ENCODE data around the gene USP53. TPM values are rescaled to one million over a fixed set of nuclear protein-coding genes. Genes with fewer than 3 reads are reported as not detected.

Gene USP53
- total RNA-seq, 5 donors from 2014 or later (not counting 1 experiment from before 2014, with no cell fraction given): 17.3 to 26.4 (median 21.2) TPM

- Histone ChIP-seq H3K36me3 (ENCODE audit: control insufficient read depth in 2 of 2, extremely low read depth in 1 of 2, insufficient read depth in 1 of 2, low read length in 1 of 2) (no peaks in the 10 kb centered on the region), H3K4me3 (ENCODE audit: control insufficient read depth in 1 of 2, extremely low read depth in 1 of 2, low read length in 1 of 2) (no peak overlapping the region), H3K9me3 (no peaks in the 10 kb centered on the region), H3K4me1 (ENCODE audit: control insufficient read depth in 1 of 2, extremely low read depth in 1 of 2, insufficient read depth in 2 of 2, low read length in 2 of 2) (no peaks in the 10 kb centered on the region), H3K27ac (ENCODE audit: low read length) (no peak overlapping the region), H3K27me3 (replicated peaks in 1 of 2; ENCODE audit: control insufficient read depth in 2 of 2, extremely low read depth in 1 of 2, insufficient read depth in 2 of 2, low read length in 1 of 2) (no peaks in the 10 kb centered on the region)
- no peak overlapping the region for H3K4me3 Mint-ChIP-seq
- no peak for ATAC-seq (replicated peaks in 1 of 4)
- no peaks in the 10 kb centered on the region for H3K9me3 Mint-ChIP-seq
- ChIA-PET CTCF (interaction anchor here in 1 of 2 donors (0.7 kb wide), 1 partner anchor 26 kb away, joined by 3 read pairs; no protein-coding TSS in a partner anchor), POLR2A (no interaction called here)
- WGBS (ENCODE audit: insufficient coverage): 60% methylated on average over 1 of the region's 1 CpG
- no peaks in the 10 kb centered on the region for H3K36me3 Mint-ChIP-seq
- DNase-seq: no peak
- peaks cover 10 to 18% (median 16%) of the 10 kb centered on the region in 3 donors for H3K4me1 Mint-ChIP-seq
- no peak overlapping the region for H3K27ac Mint-ChIP-seq
- H3K27me3 Mint-ChIP-seq: peaks cover 4 to 5% of the 10 kb centered on the region in 2 donors
Observed at GRCh38 chr4:119206178-119206577, 6.3 kb upstream of the USP53 start.

GRCh38 chr4:119207051-119207450 lies 5.5 kb upstream of the USP53 start:
- H3K36me3 ChIP-seq (ENCODE audit: control insufficient read depth in 2 of 2, extremely low read depth in 1 of 2, insufficient read depth in 1 of 2, low read length in 1 of 2): no peaks in the 10 kb centered on the region
- POLR2A ChIA-PET: no interaction called here
- DNase-seq (no peak), ATAC-seq (replicated peaks in 1 of 4) (no peak)
- H3K4me3 ChIP-seq (ENCODE audit: control insufficient read depth in 1 of 2, extremely low read depth in 1 of 2, low read length in 1 of 2): no peak overlapping the region
- H3K27me3 ChIP-seq (replicated peaks in 1 of 2; ENCODE audit: control insufficient read depth in 2 of 2, extremely low read depth in 1 of 2, insufficient read depth in 2 of 2, low read length in 1 of 2): no peaks in the 10 kb centered on the region
- CTCF ChIA-PET: interaction anchor here in 1 of 2 donors (1.0 kb wide), 1 partner anchor 165 kb away, joined by 3 read pairs; no protein-coding TSS in a partner anchor
- H3K27ac ChIP-seq (ENCODE audit: low read length): no peak overlapping the region
- H3K36me3 Mint-ChIP-seq: no peaks in the 10 kb centered on the region
- H3K4me3 Mint-ChIP-seq: no peak overlapping the region
- peaks cover 18 to 25% (median 24%) of the 10 kb centered on the region in 3 donors for H3K4me1 Mint-ChIP-seq
- no CpG with 5 or more reads among the region's 1 CpG for WGBS (ENCODE audit: insufficient coverage)
- H3K9me3 Mint-ChIP-seq: no peaks in the 10 kb centered on the region
- H3K4me1 ChIP-seq (ENCODE audit: control insufficient read depth in 1 of 2, extremely low read depth in 1 of 2, insufficient read depth in 2 of 2, low read length in 2 of 2): peaks cover 0 to 3% of the 10 kb centered on the region in 2 experiments
- H3K9me3 ChIP-seq: no peaks in the 10 kb centered on the region
- H3K27me3 Mint-ChIP-seq: peaks cover under 1% of the 10 kb centered on the region in 2 donors
- H3K27ac Mint-ChIP-seq: no peak overlapping the region

- Histone ChIP-seq H3K9me3 (no peaks in the 10 kb centered on the region), H3K27me3 (replicated peaks in 1 of 2; ENCODE audit: control insufficient read depth in 2 of 2, extremely low read depth in 1 of 2, insufficient read depth in 2 of 2, low read length in 1 of 2) (no peaks in the 10 kb centered on the region), H3K4me3 (ENCODE audit: control insufficient read depth in 1 of 2, extremely low read depth in 1 of 2, low read length in 1 of 2) (no peak overlapping the region), H3K27ac (ENCODE audit: low read length) (no peak overlapping the region), H3K36me3 (ENCODE audit: control insufficient read depth in 2 of 2, extremely low read depth in 1 of 2, insufficient read depth in 1 of 2, low read length in 1 of 2) (no peaks in the 10 kb centered on the region), H3K4me1 (ENCODE audit: control insufficient read depth in 1 of 2, extremely low read depth in 1 of 2, insufficient read depth in 2 of 2, low read length in 2 of 2) (peaks cover 3 to 8% of the 10 kb centered on the region in 2 experiments)
- Mint-ChIP-seq H3K36me3 (no peaks in the 10 kb centered on the region), H3K4me1 (peaks cover 32 to 33% (median 32%) of the 10 kb centered on the region in 3 donors), H3K9me3 (no peaks in the 10 kb centered on the region), H3K4me3 (no peak overlapping the region), H3K27ac (peak overlapping the region in 1 of 2 donors; percentile 4), H3K27me3 (no peaks in the 10 kb centered on the region)
- no peak for ATAC-seq (replicated peaks in 1 of 4)
- no peak for DNase-seq
- CTCF ChIA-PET: interaction anchor here in 1 of 2 donors (0.6 kb wide), 1 partner anchor 42 kb away, joined by 3 read pairs; no protein-coding TSS in a partner anchor
- POLR2A ChIA-PET: interaction anchor here in 1 of 2 donors (0.6 kb wide), 1 partner anchor 197 kb away, joined by 3 read pairs; no protein-coding TSS in a partner anchor
Observed at GRCh38 chr4:119209077-119209476, 3.4 kb upstream of the USP53 start.

GRCh38 chr4:119209586-119209985 lies 2.9 kb upstream of the USP53 start:
- peaks cover 3 to 8% of the 10 kb centered on the region in 2 experiments for H3K4me1 ChIP-seq (ENCODE audit: control insufficient read depth in 1 of 2, extremely low read depth in 1 of 2, insufficient read depth in 2 of 2, low read length in 2 of 2)
- DNase-seq (no peak), ATAC-seq (replicated peaks in 1 of 4) (no peak)
- no CpG with 5 or more reads among the region's 1 CpG for WGBS (ENCODE audit: insufficient coverage)
- Mint-ChIP-seq H3K36me3 (no peaks in the 10 kb centered on the region), H3K27ac (peak overlapping the region in 1 of 2 donors; percentile 4), H3K27me3 (no peaks in the 10 kb centered on the region), H3K4me3 (no peak overlapping the region), H3K9me3 (no peaks in the 10 kb centered on the region), H3K4me1 (peaks cover 35 to 39% (median 35%) of the 10 kb centered on the region in 3 donors)
- no peaks in the 10 kb centered on the region for H3K36me3 ChIP-seq (ENCODE audit: control insufficient read depth in 2 of 2, extremely low read depth in 1 of 2, insufficient read depth in 1 of 2, low read length in 1 of 2)
- no peaks in the 10 kb centered on the region for H3K27me3 ChIP-seq (replicated peaks in 1 of 2; ENCODE audit: control insufficient read depth in 2 of 2, extremely low read depth in 1 of 2, insufficient read depth in 2 of 2, low read length in 1 of 2)
- H3K27ac ChIP-seq (ENCODE audit: low read length): no peak overlapping the region
- CTCF ChIA-PET: interaction anchor here in 1 of 2 donors (0.6 kb wide), 1 partner anchor 43 kb away, joined by 3 read pairs; no protein-coding TSS in a partner anchor
- no peak overlapping the region for H3K4me3 ChIP-seq (ENCODE audit: control insufficient read depth in 1 of 2, extremely low read depth in 1 of 2, low read length in 1 of 2)
- H3K9me3 ChIP-seq: no peaks in the 10 kb centered on the region
- POLR2A ChIA-PET: no interaction called here

GRCh38 chr4:119210775-119211174 lies 1.7 kb upstream of the USP53 start:
- Mint-ChIP-seq H3K9me3 (no peaks in the 10 kb centered on the region), H3K27ac (no peak overlapping the region), H3K36me3 (no peaks in the 10 kb centered on the region), H3K27me3 (no peaks in the 10 kb centered on the region), H3K4me1 (peaks cover 39 to 43% (median 39%) of the 10 kb centered on the region in 3 donors), H3K4me3 (peak overlapping the region; percentile 96 to 99 (median 98))
- no peaks in the 10 kb centered on the region for H3K36me3 ChIP-seq (ENCODE audit: control insufficient read depth in 2 of 2, extremely low read depth in 1 of 2, insufficient read depth in 1 of 2, low read length in 1 of 2)
- 90% methylated on average over 4 of the region's 4 CpGs for whole genome bisulfite sequencing (ENCODE audit: insufficient coverage)
- H3K27me3 ChIP-seq (replicated peaks in 1 of 2; ENCODE audit: control insufficient read depth in 2 of 2, extremely low read depth in 1 of 2, insufficient read depth in 2 of 2, low read length in 1 of 2): no peaks in the 10 kb centered on the region
- ATAC-seq (replicated peaks in 1 of 4): no peak
- ChIA-PET POLR2A (no interaction called here), CTCF (no interaction called here)
- no peak overlapping the region for H3K4me3 ChIP-seq (ENCODE audit: control insufficient read depth in 1 of 2, extremely low read depth in 1 of 2, low read length in 1 of 2)
- H3K27ac ChIP-seq (ENCODE audit: low read length): no peak overlapping the region
- peaks cover 3 to 8% of the 10 kb centered on the region in 2 experiments for H3K4me1 ChIP-seq (ENCODE audit: control insufficient read depth in 1 of 2, extremely low read depth in 1 of 2, insufficient read depth in 2 of 2, low read length in 2 of 2)
- no peak for DNase-seq
- no peaks in the 10 kb centered on the region for H3K9me3 ChIP-seq

GRCh38 chr4:119211867-119212233 lies 663 bp upstream of the USP53 start:
- ChIA-PET POLR2A (interaction anchor here (0.5 to 1.0 kb wide), 3 partner anchors 232 to 269 kb away, joined by 3 read pairs; no protein-coding TSS in a partner anchor), CTCF (interaction anchor here in 1 of 2 donors (1.5 kb wide), 1 partner anchor 75 kb away, joined by 3 read pairs; no protein-coding TSS in a partner anchor)
- Histone ChIP-seq H3K27ac (ENCODE audit: low read length) (peak overlapping the region; percentile 65), H3K4me3 (ENCODE audit: control insufficient read depth in 1 of 2, extremely low read depth in 1 of 2, low read length in 1 of 2) (peak overlapping the region; percentile 76 to 80), H3K27me3 (replicated peaks in 1 of 2; ENCODE audit: control insufficient read depth in 2 of 2, extremely low read depth in 1 of 2, insufficient read depth in 2 of 2, low read length in 1 of 2) (no peaks in the 10 kb centered on the region), H3K36me3 (ENCODE audit: control insufficient read depth in 2 of 2, extremely low read depth in 1 of 2, insufficient read depth in 1 of 2, low read length in 1 of 2) (no peaks in the 10 kb centered on the region), H3K9me3 (no peaks in the 10 kb centered on the region), H3K4me1 (ENCODE audit: control insufficient read depth in 1 of 2, extremely low read depth in 1 of 2, insufficient read depth in 2 of 2, low read length in 2 of 2) (peaks cover 3 to 8% of the 10 kb centered on the region in 2 experiments)
- Mint-ChIP-seq H3K27ac (peak overlapping the region; percentile 96 to 98), H3K36me3 (no peaks in the 10 kb centered on the region), H3K27me3 (no peaks in the 10 kb centered on the region), H3K4me3 (peak overlapping the region; percentile 96 to 99 (median 98)), H3K4me1 (peaks cover 39 to 43% (median 43%) of the 10 kb centered on the region in 3 donors), H3K9me3 (no peaks in the 10 kb centered on the region)
- DNase-seq: no peak
- ATAC-seq (replicated peaks in 1 of 4): peak; percentile 30 to 41 (median 36)
- 0% methylated on average over 12 of the region's 12 CpGs for WGBS (ENCODE audit: insufficient coverage)

Data from T-cell (primary cell).